ENCODE data around the gene ANLN. TPM values are rescaled to one million over a fixed set of nuclear protein-coding genes. Genes with fewer than 3 reads are reported as not detected.
A peak's percentile ranks its signal among the peaks of the same experiment; 100 is the strongest.

ANLN gene
- total and polyA plus RNA-seq, 9 of the 15 experiments (the other 6 are each of a cell fraction or from before 2014, with no cell fraction given): 18.1 to 66.2 (median 38.7) TPM

DNA sequence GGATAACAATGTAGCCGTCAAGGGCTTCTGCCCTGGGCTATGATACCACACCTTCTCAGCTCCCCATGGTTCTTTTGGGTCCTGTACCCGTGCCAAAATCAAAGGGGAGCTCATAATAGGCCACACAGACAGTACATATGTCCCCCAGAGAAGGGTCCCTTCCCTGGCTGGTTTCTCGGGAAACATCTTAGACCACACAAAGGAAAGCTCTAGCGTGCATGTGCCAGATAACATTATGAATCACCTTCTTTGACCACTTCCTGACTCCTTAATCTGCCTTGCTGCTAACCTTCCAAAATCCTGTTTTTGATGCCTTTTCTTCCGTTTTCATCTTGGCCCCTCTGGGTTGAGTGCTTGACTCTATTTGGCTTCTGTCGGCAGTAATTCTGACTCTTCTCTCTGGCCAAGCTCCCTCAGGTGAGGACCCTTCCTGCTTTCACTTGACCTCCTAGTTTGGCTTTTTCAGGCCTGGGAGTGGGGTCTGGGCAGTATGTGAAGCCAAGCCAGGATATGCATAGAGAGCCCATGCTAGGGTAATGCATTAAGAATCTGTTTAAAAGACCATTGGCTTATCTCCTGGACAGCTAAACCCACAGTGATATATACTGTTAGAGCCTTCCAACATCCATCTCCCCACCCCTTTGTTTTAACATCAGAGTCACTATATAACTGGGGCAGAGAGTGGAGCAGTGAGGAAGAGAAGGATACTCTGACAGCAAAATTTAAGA, 84.8 kb downstream of the ANLN start (continued):
- TF ChIP-seq, protein P1, sequence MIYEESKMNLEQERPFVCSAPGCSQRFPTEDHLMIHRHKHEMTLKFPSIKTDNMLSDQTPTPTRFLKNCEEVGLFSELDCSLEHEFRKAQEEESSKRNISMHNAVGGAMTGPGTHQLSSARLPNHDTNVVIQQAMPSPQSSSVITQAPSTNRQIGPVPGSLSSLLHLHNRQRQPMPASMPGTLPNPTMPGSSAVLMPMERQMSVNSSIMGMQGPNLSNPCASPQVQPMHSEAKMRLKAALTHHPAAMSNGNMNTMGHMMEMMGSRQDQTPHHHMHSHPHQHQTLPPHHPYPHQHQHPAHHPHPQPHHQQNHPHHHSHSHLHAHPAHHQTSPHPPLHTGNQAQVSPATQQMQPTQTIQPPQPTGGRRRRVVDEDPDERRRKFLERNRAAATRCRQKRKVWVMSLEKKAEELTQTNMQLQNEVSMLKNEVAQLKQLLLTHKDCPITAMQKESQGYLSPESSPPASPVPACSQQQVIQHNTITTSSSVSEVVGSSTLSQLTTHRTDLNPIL (CRISPR knock-in tag; IDR thresholded peaks at IDR 0.05): no peak
- peak; percentile 48; the same call in 1 of the 2 replicates for TF ChIP-seq SMAD4 (CRISPR knock-in tag; conservative IDR thresholded peaks at IDR 0.05)
- peak; percentile 82 for TF ChIP-seq CBFA2T3 (IDR thresholded peaks at IDR 0.05)
- TF ChIP-seq SIN3B (IDR thresholded peaks at IDR 0.05; ENCODE audit: low read depth): no peak
- no peak for TF ChIP-seq ATF7 (IDR thresholded peaks at IDR 0.05)
- TF ChIP-seq TFAM (CRISPR knock-in tag; conservative IDR thresholded peaks at IDR 0.05): no peak
- TF ChIP-seq ZC3H8 (IDR thresholded peaks at IDR 0.05): no peak
- TF ChIP-seq ZC3H4 (CRISPR knock-in tag; IDR thresholded peaks at IDR 0.05; ENCODE audit: borderline replicate concordance): no peak
- no peak for TF ChIP-seq BCL6 (CRISPR knock-in tag; IDR thresholded peaks at IDR 0.05)
- no peak for TF ChIP-seq ELF1 (tag; IDR thresholded peaks at IDR 0.05)
- no peak for TF ChIP-seq TGIF2 (CRISPR knock-in tag; IDR thresholded peaks at IDR 0.05)
- TF ChIP-seq DPF2 (IDR thresholded peaks at IDR 0.05): peak; percentile 83
- no peak for TF ChIP-seq CEBPB (tag; IDR thresholded peaks at IDR 0.05)
- TF ChIP-seq ZNF253 (CRISPR knock-in tag; conservative IDR thresholded peaks at IDR 0.05): no peak
- TF ChIP-seq, protein P2, sequence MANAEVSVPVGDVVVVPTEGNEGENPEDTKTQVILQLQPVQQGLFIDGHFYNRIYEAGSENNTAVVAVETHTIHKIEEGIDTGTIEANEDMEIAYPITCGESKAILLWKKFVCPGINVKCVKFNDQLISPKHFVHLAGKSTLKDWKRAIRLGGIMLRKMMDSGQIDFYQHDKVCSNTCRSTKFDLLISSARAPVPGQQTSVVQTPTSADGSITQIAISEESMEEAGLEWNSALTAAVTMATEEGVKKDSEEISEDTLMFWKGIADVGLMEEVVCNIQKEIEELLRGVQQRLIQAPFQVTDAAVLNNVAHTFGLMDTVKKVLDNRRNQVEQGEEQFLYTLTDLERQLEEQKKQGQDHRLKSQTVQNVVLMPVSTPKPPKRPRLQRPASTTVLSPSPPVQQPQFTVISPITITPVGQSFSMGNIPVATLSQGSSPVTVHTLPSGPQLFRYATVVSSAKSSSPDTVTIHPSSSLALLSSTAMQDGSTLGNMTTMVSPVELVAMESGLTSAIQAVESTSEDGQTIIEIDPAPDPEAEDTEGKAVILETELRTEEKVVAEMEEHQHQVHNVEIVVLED (CRISPR knock-in tag; IDR thresholded peaks at IDR 0.05): no peak
- TF ChIP-seq, protein P3, sequence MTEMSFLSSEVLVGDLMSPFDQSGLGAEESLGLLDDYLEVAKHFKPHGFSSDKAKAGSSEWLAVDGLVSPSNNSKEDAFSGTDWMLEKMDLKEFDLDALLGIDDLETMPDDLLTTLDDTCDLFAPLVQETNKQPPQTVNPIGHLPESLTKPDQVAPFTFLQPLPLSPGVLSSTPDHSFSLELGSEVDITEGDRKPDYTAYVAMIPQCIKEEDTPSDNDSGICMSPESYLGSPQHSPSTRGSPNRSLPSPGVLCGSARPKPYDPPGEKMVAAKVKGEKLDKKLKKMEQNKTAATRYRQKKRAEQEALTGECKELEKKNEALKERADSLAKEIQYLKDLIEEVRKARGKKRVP (CRISPR knock-in tag; IDR thresholded peaks at IDR 0.05): no peak
- TF ChIP-seq, protein P4, sequence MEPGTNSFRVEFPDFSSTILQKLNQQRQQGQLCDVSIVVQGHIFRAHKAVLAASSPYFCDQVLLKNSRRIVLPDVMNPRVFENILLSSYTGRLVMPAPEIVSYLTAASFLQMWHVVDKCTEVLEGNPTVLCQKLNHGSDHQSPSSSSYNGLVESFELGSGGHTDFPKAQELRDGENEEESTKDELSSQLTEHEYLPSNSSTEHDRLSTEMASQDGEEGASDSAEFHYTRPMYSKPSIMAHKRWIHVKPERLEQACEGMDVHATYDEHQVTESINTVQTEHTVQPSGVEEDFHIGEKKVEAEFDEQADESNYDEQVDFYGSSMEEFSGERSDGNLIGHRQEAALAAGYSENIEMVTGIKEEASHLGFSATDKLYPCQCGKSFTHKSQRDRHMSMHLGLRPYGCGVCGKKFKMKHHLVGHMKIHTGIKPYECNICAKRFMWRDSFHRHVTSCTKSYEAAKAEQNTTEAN (CRISPR knock-in tag; IDR thresholded peaks at IDR 0.05): no peak
- no peak for TF ChIP-seq PYGO2 (tag; IDR thresholded peaks at IDR 0.05)
- no peak for TF ChIP-seq NR3C1 (CRISPR knock-in tag; IDR thresholded peaks at IDR 0.05)
- TF ChIP-seq, protein P5, sequence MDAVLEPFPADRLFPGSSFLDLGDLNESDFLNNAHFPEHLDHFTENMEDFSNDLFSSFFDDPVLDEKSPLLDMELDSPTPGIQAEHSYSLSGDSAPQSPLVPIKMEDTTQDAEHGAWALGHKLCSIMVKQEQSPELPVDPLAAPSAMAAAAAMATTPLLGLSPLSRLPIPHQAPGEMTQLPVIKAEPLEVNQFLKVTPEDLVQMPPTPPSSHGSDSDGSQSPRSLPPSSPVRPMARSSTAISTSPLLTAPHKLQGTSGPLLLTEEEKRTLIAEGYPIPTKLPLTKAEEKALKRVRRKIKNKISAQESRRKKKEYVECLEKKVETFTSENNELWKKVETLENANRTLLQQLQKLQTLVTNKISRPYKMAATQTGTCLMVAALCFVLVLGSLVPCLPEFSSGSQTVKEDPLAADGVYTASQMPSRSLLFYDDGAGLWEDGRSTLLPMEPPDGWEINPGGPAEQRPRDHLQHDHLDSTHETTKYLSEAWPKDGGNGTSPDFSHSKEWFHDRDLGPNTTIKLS (IDR thresholded peaks at IDR 0.05; ENCODE audit: borderline replicate concordance, low read depth): no peak
- TF ChIP-seq, protein P6, sequence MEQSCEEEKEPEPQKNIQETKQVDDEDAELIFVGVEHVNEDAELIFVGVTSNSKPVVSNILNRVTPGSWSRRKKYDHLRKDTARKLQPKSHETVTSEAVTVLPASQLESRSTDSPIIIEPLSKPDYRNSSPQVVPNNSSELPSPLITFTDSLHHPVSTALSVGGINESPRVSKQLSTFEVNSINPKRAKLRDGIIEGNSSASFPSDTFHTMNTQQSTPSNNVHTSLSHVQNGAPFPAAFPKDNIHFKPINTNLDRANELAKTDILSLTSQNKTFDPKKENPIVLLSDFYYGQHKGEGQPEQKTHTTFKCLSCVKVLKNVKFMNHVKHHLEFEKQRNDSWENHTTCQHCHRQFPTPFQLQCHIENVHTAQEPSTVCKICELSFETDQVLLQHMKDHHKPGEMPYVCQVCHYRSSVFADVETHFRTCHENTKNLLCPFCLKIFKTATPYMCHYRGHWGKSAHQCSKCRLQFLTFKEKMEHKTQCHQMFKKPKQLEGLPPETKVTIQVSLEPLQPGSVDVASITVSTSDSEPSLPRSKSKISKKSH (CRISPR knock-in tag; IDR thresholded peaks at IDR 0.05): no peak
- TF ChIP-seq HIVEP1 (CRISPR knock-in tag; IDR thresholded peaks at IDR 0.05): no peak
